Dermis lymphatic vessel endothelial cell (primary cell): ENCODE measurements around the gene MT4. TPM values are rescaled to one million over a fixed set of nuclear protein-coding genes. Genes with fewer than 3 reads are reported as not detected.

Source experiments
- total RNA-seq: library from RNA; depleted of rRNA; stranded (reverse); fragments of >200 nt; gene quantifications from 2 replicates; pipeline ENCODE4 v1.2.1, GENCODE V29; 2014

Gene MT4
- total RNA-seq = not detected in 2 replicates

GRCh38 chr16:56564793-56565477, at the start of gene MT4:
Gene MT4, plus strand, starts transcription at chr16:56565073. Its CDS starts 56 bp downstream, at chr16:56565129.

GRCh38 chr16:56519459-56520250, 45.2 kb upstream of the MT4 start, which contains the start of gene BBS2:
Gene BBS2, minus strand, starts transcription at chr16:56520024. Its CDS starts 162 bp downstream, at chr16:56519862.

DNA sequence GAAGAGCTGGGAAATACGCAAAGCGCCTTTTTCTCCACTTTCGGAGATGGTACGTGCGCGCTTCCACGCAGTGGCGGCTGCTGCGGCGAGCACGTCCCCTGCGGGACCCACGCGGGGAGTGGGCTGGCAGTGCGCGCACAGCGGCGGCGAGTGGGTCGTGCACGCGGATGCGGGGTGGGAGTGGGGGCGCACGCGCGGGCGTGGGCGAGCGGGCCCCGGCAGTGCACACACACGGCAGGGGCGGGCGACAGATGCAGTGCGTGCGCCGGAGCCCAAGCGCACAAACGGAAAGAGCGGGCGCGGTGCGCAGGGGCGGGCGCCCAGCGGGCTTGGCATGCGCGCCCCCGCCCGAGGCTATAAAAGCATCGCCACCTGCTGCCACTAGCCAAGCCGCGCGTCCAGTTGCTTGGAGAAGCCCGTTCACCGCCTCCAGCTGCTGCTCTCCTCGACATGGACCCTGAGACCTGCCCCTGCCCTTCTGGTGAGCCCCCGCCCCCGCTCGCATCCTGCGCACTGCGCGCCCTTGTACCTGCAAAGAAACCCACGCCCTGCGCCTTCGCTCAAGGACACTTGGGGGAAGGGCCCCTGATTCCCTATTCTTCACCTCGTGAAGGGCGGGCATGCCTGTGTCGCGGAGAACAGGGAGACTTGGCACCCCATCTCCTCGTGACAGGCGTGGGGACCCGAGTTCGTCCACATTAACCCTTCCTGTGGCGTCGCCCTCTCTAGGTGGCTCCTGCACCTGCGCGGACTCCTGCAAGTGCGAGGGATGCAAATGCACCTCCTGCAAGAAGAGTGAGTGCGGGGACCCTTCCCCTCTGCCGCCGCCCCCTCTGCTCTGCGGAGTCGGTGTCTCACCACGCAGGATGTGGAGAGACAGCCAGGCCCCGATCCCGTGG, 24.5 kb downstream of the MT4 start, which contains the start of gene MT3:
MT3 (plus strand) TSS at position 388 of the 899 bp plus-strand sequence; CDS start at position 451, 63 bp downstream.

DNA sequence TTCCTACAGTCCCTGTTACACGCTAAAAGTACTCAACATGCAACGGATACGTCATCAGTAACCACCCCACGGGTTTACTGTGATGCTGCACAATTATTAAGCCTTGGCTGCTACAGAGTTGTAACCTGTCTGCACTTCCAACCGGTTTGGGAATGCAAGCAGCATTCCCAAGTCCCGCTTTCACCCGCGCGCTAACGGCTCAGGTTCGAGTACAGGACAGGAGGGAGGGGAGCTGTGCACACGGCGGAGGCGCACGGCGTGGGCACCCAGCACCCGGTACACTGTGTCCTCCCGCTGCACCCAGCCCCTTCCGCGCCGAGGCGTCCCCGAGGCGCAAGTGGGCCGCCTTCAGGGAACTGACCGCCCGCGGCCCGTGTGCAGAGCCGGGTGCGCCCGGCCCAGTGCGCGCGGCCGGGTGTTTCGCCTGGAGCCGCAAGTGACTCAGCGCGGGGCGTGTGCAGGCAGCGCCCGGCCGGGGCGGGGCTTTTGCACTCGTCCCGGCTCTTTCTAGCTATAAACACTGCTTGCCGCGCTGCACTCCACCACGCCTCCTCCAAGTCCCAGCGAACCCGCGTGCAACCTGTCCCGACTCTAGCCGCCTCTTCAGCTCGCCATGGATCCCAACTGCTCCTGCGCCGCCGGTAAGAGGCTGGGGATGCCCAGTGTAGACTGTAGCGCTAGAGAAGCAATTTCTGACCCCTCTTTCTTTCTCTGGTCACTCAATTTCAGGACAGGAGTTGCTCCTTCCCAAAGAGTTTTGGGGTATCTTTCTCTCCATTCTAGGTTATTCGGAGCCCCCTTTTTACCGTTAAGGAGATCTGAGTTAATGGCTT, 43.4 kb downstream of the MT4 start, which contains the start of gene MT2A:
MT2A (plus strand) TSS at position 542 of the 833 bp plus-strand sequence; CDS start at position 614, 72 bp downstream.

Other genes with a start within 250 kb of the MT4 start
- 283 and 317 TPM in 2 replicates for gene AMFR, start 139.5 kb upstream of the MT4 start, total RNA-seq
- 82.9 and 91.3 TPM in 2 replicates for gene NUDT21, start 113.7 kb upstream of the MT4 start, total RNA-seq
- gene OGFOD1, start 113.5 kb upstream of the MT4 start, total RNA-seq = 42.3 and 73.3 TPM in 2 replicates
- 45.8 and 55.3 TPM in 2 replicates for gene BBS2, start 45.0 kb upstream of the MT4 start, total RNA-seq
- not detected in 2 replicates for gene MT3, start 24.5 kb downstream of the MT4 start, total RNA-seq
- gene MT2A, start 43.5 kb downstream of the MT4 start, total RNA-seq = 8.3 and 11.2 TPM in 2 replicates
- 10.4 and 25.5 TPM in 2 replicates for gene MT1E, start 60.7 kb downstream of the MT4 start, total RNA-seq
- gene MT1M, start 67.6 kb downstream of the MT4 start, total RNA-seq = 0.43 and 0.54 TPM in 2 replicates
- gene MT1A, start 73.6 kb downstream of the MT4 start, total RNA-seq = 0.43 TPM in 1 of 2 replicates, not detected in the other
- not detected in 2 replicates for gene MT1B, start 86.8 kb downstream of the MT4 start, total RNA-seq
- gene MT1F, start 92.9 kb downstream of the MT4 start, total RNA-seq = 0.22 and 0.34 TPM in 2 replicates
- 0.22 TPM in 1 of 2 replicates, not detected in the other for gene MT1G, start 103.0 kb downstream of the MT4 start, total RNA-seq
- not detected in 2 replicates for gene MT1H, start 104.7 kb downstream of the MT4 start, total RNA-seq
- gene MT1X, start 117.4 kb downstream of the MT4 start, total RNA-seq = 8.6 and 8.7 TPM in 2 replicates
- 51.4 and 58.7 TPM in 2 replicates for gene NUP93, start 165.1 kb downstream of the MT4 start, total RNA-seq